Vagina (tissue), 2 donors: ENCODE data around the gene LY6G5B. TPM values are rescaled to one million over a fixed set of nuclear protein-coding genes. Genes with fewer than 3 reads are reported as not detected.

ENCODE experiments used
- DNase-seq, 2 donors: peaks; one replicate each; pipeline ENCODE4 v3.0.0-alpha.2; 2017; ENCODE audit errors: extremely low spot score in 2 of 2
- H3K27ac ChIP-seq: fragments of 200-600 bp; sonication (generic); one replicate; pipeline ENCODE4 v1.5.1; 2019
- H3K27me3 ChIP-seq: fragments of 200-600 bp; sonication (generic); one replicate; pipeline ENCODE4 v1.5.1; 2019
- H3K36me3 ChIP-seq, 2 donors: fragments of 200-600 bp; sonication (generic); one replicate each; pipeline ENCODE4 v1.5.1; 2017 to 2019
- H3K4me1 ChIP-seq: fragments of 200-600 bp; sonication (generic); one replicate; pipeline ENCODE4 v1.5.1; 2019
- H3K4me3 ChIP-seq, 2 donors: fragments of 200-600 bp; sonication (generic); 1 replicate in 1 of 2; 2 replicates in 1 of 2; pipeline ENCODE4 v1.5.1; 2016 to 2019
- H3K9me3 ChIP-seq: fragments of 200-600 bp; sonication (generic); one replicate; pipeline ENCODE4 v1.5.1; 2019
- POLR2A ChIP-seq, 2 donors: fragments of 450-650 bp; IDR thresholded peaks; one replicate each; pipeline ENCODE4 v1.6.1; 2017; ENCODE audit warnings: antibody characterized with exemption in 2 of 2, mild to moderate bottlenecking in 2 of 2, moderate library complexity in 2 of 2
- POLR2AphosphoS5 ChIP-seq, 2 donors: sonication (generic); formaldehyde crosslinking; IDR thresholded peaks; one replicate each; pipeline ENCODE4 v1.9.0; 2017; ENCODE audit warnings: antibody characterized with exemption in 2 of 2, mild to moderate bottlenecking in 2 of 2, low read depth in 1 of 2; ENCODE audit not compliant: insufficient read depth in 1 of 2
- intact Hi-C: fragments of 100-400 bp; cut with DNase I; formaldehyde crosslinking; loops from one replicate; pipeline ENCODE4 v1.15.1; 2023
- microRNA-seq: library from miRNA; unstranded; fragments of <30 nt; microRNA quantifications from one replicate; pipeline ENCODE4, GENCODE V29; 2017; ENCODE audit warnings: borderline number of aligned reads, borderline replicate concordance
- small RNA-seq: library from RNA; depleted of rRNA; stranded (forward); fragments of <200 nt; gene quantifications from one replicate; pipeline ENCODE3, GENCODE V24; 2016
- total RNA-seq: library from RNA; depleted of rRNA; stranded (reverse); fragments of >200 nt; gene quantifications from one replicate; pipeline ENCODE4 v1.2.3, GENCODE V29; 2016
- TF ChIP-seq, protein P1 (sequence below), 3 experiments: fragments of 450-650 bp in 2 of 3; fragments of 200-600 bp in 1 of 3; sonication (generic) in 1 of 3; IDR thresholded peaks; one replicate each; pipeline ENCODE4 v1.5.1; 2017 to 2019; ENCODE audit warnings: antibody characterized with exemption in 3 of 3, mild to moderate bottlenecking in 2 of 3, moderate library complexity in 2 of 3

Gene LY6G5B
- total RNA-seq, 1 donor from 2014 or later, result 7.4 TPM

DNA sequence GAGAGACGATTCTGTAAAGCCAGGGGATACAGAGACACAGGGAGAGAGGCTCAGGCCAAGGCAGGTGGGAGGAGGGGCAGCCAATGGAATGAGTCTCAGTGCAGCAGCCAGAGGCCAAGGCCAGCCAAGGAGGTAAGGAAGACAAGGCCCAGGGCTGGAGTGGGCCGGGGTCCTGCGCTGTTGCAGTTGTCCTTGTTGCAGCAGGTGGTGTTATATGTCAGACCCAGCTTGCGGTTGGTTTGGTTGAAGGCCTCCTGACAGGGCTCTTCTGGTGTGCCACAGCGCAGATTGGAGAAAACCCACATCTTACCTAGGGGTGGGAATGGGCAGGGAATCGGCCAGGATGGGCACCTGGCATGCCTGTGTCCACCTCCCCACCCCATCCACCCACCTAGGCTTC, 49.2 kb downstream of the LY6G5B start:
- no peaks in the 10 kb centered on the region for H3K27me3 ChIP-seq
- TF ChIP-seq POLR2A (IDR thresholded peaks at IDR 0.05), result no peak
- no peak for TF ChIP-seq POLR2AphosphoS5 (IDR thresholded peaks at IDR 0.05; ENCODE audit: insufficient read depth in 1 of 2, low read depth in 1 of 2)
- TF ChIP-seq, protein P1, sequence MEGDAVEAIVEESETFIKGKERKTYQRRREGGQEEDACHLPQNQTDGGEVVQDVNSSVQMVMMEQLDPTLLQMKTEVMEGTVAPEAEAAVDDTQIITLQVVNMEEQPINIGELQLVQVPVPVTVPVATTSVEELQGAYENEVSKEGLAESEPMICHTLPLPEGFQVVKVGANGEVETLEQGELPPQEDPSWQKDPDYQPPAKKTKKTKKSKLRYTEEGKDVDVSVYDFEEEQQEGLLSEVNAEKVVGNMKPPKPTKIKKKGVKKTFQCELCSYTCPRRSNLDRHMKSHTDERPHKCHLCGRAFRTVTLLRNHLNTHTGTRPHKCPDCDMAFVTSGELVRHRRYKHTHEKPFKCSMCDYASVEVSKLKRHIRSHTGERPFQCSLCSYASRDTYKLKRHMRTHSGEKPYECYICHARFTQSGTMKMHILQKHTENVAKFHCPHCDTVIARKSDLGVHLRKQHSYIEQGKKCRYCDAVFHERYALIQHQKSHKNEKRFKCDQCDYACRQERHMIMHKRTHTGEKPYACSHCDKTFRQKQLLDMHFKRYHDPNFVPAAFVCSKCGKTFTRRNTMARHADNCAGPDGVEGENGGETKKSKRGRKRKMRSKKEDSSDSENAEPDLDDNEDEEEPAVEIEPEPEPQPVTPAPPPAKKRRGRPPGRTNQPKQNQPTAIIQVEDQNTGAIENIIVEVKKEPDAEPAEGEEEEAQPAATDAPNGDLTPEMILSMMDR (IDR thresholded peaks at IDR 0.05), result no peak
- no peak overlapping the region for H3K4me3 ChIP-seq
- H3K9me3 ChIP-seq, result no peaks in the 10 kb centered on the region
- no peak for DNase-seq
- H3K4me1 ChIP-seq, result peaks cover 13% of the 10 kb centered on the region
- no peaks in the 10 kb centered on the region for H3K36me3 ChIP-seq
- peak overlapping the region; percentile 71 for H3K27ac ChIP-seq
- intact Hi-C loops, result no loop called here

DNA sequence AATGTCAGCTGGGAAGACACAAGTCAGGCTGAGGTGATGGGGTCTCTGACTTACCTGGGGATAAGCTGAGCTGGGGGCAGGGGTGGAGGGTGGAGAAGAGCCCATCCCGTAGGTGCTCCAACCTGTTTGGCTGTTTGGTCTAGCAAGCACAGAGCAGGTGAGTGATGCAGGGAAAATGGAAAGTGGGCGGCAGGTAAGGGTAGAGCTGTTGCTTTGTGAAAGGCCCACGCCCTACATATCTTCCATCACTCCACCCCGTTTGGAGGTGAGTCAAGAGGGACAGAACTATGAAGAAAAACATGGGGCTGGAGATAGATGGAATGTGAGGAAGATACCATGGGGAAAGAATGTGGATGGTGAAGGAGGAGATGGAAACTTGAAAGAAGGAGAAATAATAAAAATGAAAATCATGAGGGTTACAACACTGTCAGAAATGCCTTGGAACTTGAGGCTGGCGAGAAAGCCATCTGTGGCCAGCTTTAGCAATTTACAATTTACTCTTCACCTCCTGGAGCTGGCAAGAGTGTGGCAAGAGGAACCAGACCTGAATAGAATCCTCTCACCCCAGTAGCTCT, 50.5 kb downstream of the LY6G5B start:
- Histone ChIP-seq H3K36me3 (no peaks in the 10 kb centered on the region), H3K4me3 (peak overlapping the region in 1 of 2 donors; percentile 3), H3K27me3 (no peaks in the 10 kb centered on the region), H3K9me3 (no peaks in the 10 kb centered on the region), H3K27ac (no peak overlapping the region), H3K4me1 (peaks cover 7% of the 10 kb centered on the region)
- no peak for DNase-seq
- intact Hi-C loops, result no loop called here
- TF ChIP-seq POLR2AphosphoS5 (IDR thresholded peaks at IDR 0.05; ENCODE audit: insufficient read depth in 1 of 2, low read depth in 1 of 2) (no peak), POLR2A (IDR thresholded peaks at IDR 0.05) (no peak)
- TF ChIP-seq, protein P1 (IDR thresholded peaks at IDR 0.05), result no peak

DNA sequence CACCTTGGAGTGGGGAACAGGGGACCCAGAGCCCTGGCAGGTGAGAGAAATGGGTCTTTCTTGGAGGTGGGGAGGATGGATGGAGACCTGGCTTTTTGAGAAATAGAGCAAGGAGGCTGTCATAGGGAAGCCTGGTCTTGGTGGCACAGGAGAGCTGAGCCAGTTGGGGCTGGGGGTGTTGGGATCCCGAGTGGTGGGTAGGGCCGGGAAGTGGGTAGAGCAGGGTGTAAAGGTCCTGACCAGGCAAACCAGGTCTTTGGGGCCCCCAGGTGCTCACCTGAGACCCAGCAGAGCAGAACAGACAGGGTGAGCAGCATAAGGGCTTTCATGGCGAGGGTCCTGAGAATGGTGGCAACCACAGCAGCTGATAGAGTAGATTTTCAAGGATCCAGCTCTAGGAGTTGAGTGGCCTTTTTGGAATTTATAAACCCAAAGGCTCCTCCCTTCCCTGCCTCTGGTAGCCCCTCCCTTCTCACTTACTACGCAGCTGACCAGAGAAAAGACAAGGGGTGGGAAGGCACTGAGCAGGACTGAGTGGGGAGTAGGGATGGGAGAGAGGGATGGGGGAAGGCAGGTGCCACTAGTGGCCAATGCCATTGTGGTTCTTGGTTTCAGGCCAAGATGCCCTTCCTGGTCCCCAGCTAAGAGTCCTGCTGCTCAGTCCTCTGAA, 51.7 kb downstream of the LY6G5B start, which contains the start of gene LY6G6C:
LY6G6C (minus strand) TSS at position 396 of the 670 bp plus-strand sequence; CDS start at position 329, 67 bp downstream.
- Histone ChIP-seq H3K27ac (no peak within 1 kb of the TSS), H3K27me3 (no peaks in the 10 kb centered on the region), H3K4me1 (peaks cover 13% of the 10 kb centered on the region), H3K4me3 (no peak within 1 kb of the TSS), H3K9me3 (no peaks in the 10 kb centered on the region), H3K36me3 (peaks cover 0 to 4% of the 10 kb centered on the region in 2 donors)
- TF ChIP-seq, protein P1 (IDR thresholded peaks at IDR 0.05), result no peak
- TF ChIP-seq POLR2AphosphoS5 (IDR thresholded peaks at IDR 0.05; ENCODE audit: insufficient read depth in 1 of 2, low read depth in 1 of 2) (no peak), POLR2A (IDR thresholded peaks at IDR 0.05) (no peak)
- no peak for DNase-seq
- intact Hi-C loops, result no loop called here

DNA sequence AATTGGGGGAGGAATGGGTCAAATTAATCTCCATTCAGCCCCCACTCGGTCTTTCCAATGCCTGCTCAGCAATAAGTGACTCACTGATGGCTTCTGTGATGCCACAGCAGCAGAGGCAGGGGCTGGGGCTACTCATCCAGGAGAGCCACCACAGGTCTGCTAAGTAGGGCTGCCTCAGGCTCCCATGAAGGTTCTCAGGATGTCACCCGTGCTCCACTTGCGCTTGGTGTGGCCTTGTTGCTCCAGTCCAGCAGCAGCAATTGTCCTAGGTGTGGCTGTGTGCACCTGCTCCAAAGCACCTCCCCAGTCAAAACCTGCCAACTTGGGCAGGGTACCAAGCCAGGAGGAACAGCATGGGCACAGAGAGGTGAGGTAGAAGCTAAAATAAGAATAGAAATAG, 52.4 kb downstream of the LY6G5B start:
- H3K36me3 ChIP-seq, result peaks cover 0 to 11% of the 10 kb centered on the region in 2 donors
- intact Hi-C loops, result no loop called here

More for the DNA sequence above, 52.4 kb downstream of the LY6G5B start:
- no peak for DNase-seq
- TF ChIP-seq, protein P1 (IDR thresholded peaks at IDR 0.05), result no peak
- TF ChIP-seq POLR2AphosphoS5 (IDR thresholded peaks at IDR 0.05; ENCODE audit: insufficient read depth in 1 of 2, low read depth in 1 of 2) (no peak), POLR2A (IDR thresholded peaks at IDR 0.05) (no peak)
- Histone ChIP-seq H3K4me1 (peaks cover 20% of the 10 kb centered on the region), H3K27me3 (no peaks in the 10 kb centered on the region), H3K4me3 (no peak overlapping the region), H3K9me3 (no peaks in the 10 kb centered on the region), H3K27ac (no peak overlapping the region)

Small RNAs within 50 kb of the gene (microRNA-seq; reads per million reads assigned to microRNA genes)
- gene MIR4646, result not detected
- gene MIR6832, result not detected

Small RNAs within 50 kb of the gene (small RNA-seq; reads per million reads assigned to genes)
- gene LY6G6D (not detected), gene MIR4646 (not detected), gene MIR6832 (not detected), gene RF00019 (not detected), gene SNORA38 (7.8 reads per million, percentile 91 among the genes with 10 or more reads in this experiment)

Other genes with a start within 250 kb of the LY6G5B start
- 3.2 TPM for gene MICB, start 171.8 kb upstream of the LY6G5B start, total RNA-seq
- gene MCCD1, start 141.0 kb upstream of the LY6G5B start, total RNA-seq, result not detected
- 299 TPM for gene DDX39B, start 128.0 kb upstream of the LY6G5B start, total RNA-seq
- gene ATP6V1G2, start 123.4 kb upstream of the LY6G5B start, total RNA-seq, result 5.4 TPM
- 14.2 TPM for gene NFKBIL1, start 122.4 kb upstream of the LY6G5B start, total RNA-seq
- gene LTA, start 97.7 kb upstream of the LY6G5B start, total RNA-seq, result not detected
- gene TNF, start 94.4 kb upstream of the LY6G5B start, total RNA-seq, result not detected
- gene LTB, start 87.6 kb upstream of the LY6G5B start, total RNA-seq, result 5.4 TPM
- not detected for gene LST1, start 83.7 kb upstream of the LY6G5B start, total RNA-seq
- gene NCR3, start 77.0 kb upstream of the LY6G5B start, total RNA-seq, result not detected
- gene AIF1, start 54.7 kb upstream of the LY6G5B start, total RNA-seq, result 25.0 TPM
- 74.6 TPM for gene PRRC2A, start 49.3 kb upstream of the LY6G5B start, total RNA-seq
- gene BAG6, start 17.3 kb upstream of the LY6G5B start, total RNA-seq, result 139 TPM
- gene APOM, start 14.1 kb upstream of the LY6G5B start, total RNA-seq, result not detected
- gene C6orf47, start 9.2 kb upstream of the LY6G5B start, total RNA-seq, result 15.2 TPM
- 16.9 TPM for gene GPANK1, start 5.0 kb upstream of the LY6G5B start, total RNA-seq
- 219 TPM for gene CSNK2B, start 3.9 kb upstream of the LY6G5B start, total RNA-seq
- gene LY6G5C, start 11.1 kb downstream of the LY6G5B start, total RNA-seq, result 1.7 TPM
- 53.0 TPM for gene ABHD16A, start 33.3 kb downstream of the LY6G5B start, total RNA-seq
- not detected for gene LY6G6F, start 36.9 kb downstream of the LY6G5B start, total RNA-seq
- not detected for gene LY6G6D, start 45.4 kb downstream of the LY6G5B start, total RNA-seq
- not detected for gene LY6G6C, start 51.8 kb downstream of the LY6G5B start, total RNA-seq
- not detected for gene MPIG6B, start 53.4 kb downstream of the LY6G5B start, total RNA-seq
- gene DDAH2, start 59.3 kb downstream of the LY6G5B start, total RNA-seq, result 108 TPM
- gene CLIC1, start 66.6 kb downstream of the LY6G5B start, total RNA-seq, result 250 TPM
- 11.0 TPM for gene MSH5, start 70.0 kb downstream of the LY6G5B start, total RNA-seq
- gene SAPCD1, start 92.7 kb downstream of the LY6G5B start, total RNA-seq, result not detected
- 0.74 TPM for gene VWA7, start 107.4 kb downstream of the LY6G5B start, total RNA-seq
- 39.8 TPM for gene VARS1, start 125.8 kb downstream of the LY6G5B start, total RNA-seq
- gene LSM2, start 137.0 kb downstream of the LY6G5B start, total RNA-seq, result 51.6 TPM
- gene HSPA1L, start 145.3 kb downstream of the LY6G5B start, total RNA-seq, result 0.98 TPM
- 345 TPM for gene HSPA1A, start 145.6 kb downstream of the LY6G5B start, total RNA-seq
- gene HSPA1B, start 157.8 kb downstream of the LY6G5B start, total RNA-seq, result 466 TPM
- 26.0 TPM for gene NEU1, start 192.8 kb downstream of the LY6G5B start, total RNA-seq
- gene SLC44A4, start 209.0 kb downstream of the LY6G5B start, total RNA-seq, result 5.9 TPM
- gene EHMT2, start 227.7 kb downstream of the LY6G5B start, total RNA-seq, result 45.2 TPM
- 1.7 TPM for gene ZBTB12, start 232.1 kb downstream of the LY6G5B start, total RNA-seq